Panc1 (cell line): ENCODE measurements around the gene AGBL1. TPM values are rescaled to one million over a fixed set of nuclear protein-coding genes. Genes with fewer than 3 reads are reported as not detected.

ENCODE experiments used
- ATAC-seq: fragments of 200-7000 bp; cut with Tn5 transposase; 2 replicates; pipeline ENCODE4 v1.9.1; 2020; ENCODE audit warnings: mild to moderate bottlenecking, moderate library complexity
- BruUV-seq: library from RNA; stranded (reverse); fragments of 400-500 nt; replicated peaks from 2 replicates; lab custom pipeline; 2021; lab: Mats Ljungman, UMichigan
- CTCF ChIA-PET: fragments of 300-600 bp; sonication (Branson Sonifier 250); formaldehyde crosslinking; loops from one replicate; lab custom pipeline; 2022; ENCODE audit warnings: antibody characterized with exemption; lab: Charles Lee
- POLR2A ChIA-PET: fragments of 300-600 bp; sonication (Branson Sonifier 250); formaldehyde crosslinking; loops from one replicate; lab custom pipeline; 2022; ENCODE audit warnings: antibody characterized with exemption; lab: Charles Lee
- DNase-seq: peaks from one replicate; pipeline ENCODE4 v3.0.0-alpha.2; 2010; ENCODE audit warnings: low read depth, low spot score
- H3K27ac ChIP-seq: 2 replicates; pipeline ENCODE4 v1.5.1; 2011; ENCODE audit warnings: mild to moderate bottlenecking, low read length, inconsistent platforms
- H3K27me3 ChIP-seq: fragments of 200-500 bp; sonication (Bioruptor generic); 2 replicates; pipeline ENCODE4 v1.6.0; 2014; ENCODE audit warnings: low read length, inconsistent platforms; ENCODE audit not compliant: control insufficient read depth, insufficient read depth
- H3K36me3 ChIP-seq: fragments of 200-500 bp; sonication (Bioruptor generic); 2 replicates; pipeline ENCODE4 v1.5.1; 2014; ENCODE audit warnings: inconsistent platforms, mild to moderate bottlenecking, low read length, moderate library complexity; ENCODE audit not compliant: control insufficient read depth, insufficient read depth
- H3K4me1 ChIP-seq: 2 replicates; pipeline ENCODE4 v1.5.1; 2011; ENCODE audit warnings: inconsistent platforms, mild to moderate bottlenecking, low read length, moderate library complexity; ENCODE audit not compliant: control insufficient read depth, insufficient read depth
- H3K4me3 ChIP-seq, 2 experiments: 2 replicates each; pipeline ENCODE4 v1.5.1; 2011 to 2012; ENCODE audit warnings: low read depth in 2 of 2, low read length in 2 of 2, mild to moderate bottlenecking in 2 of 2, inconsistent platforms in 1 of 2, moderate library complexity in 1 of 2
- H3K9me3 ChIP-seq: fragments of 200-500 bp; sonication (Bioruptor generic); 2 replicates; pipeline ENCODE4 v1.5.1; 2014; ENCODE audit warnings: low read depth, mild to moderate bottlenecking, inconsistent platforms, low read length, moderate library complexity; ENCODE audit not compliant: control insufficient read depth, insufficient read depth
- POLR2AphosphoS5 ChIP-seq: IDR thresholded peaks from 2 replicates; pipeline ENCODE4 v1.6.1; 2012; ENCODE audit warnings: mild to moderate bottlenecking, low read depth, low read length, moderate library complexity
- SIN3A ChIP-seq: IDR thresholded peaks from 2 replicates; pipeline ENCODE4 v1.6.1; 2012; ENCODE audit warnings: low read depth, mild to moderate bottlenecking, low read length, moderate library complexity, borderline replicate concordance; ENCODE audit not compliant: insufficient read depth
- TCF7L2 ChIP-seq: IDR thresholded peaks from 2 replicates; pipeline ENCODE4 v1.6.1; 2011; ENCODE audit warnings: mild to moderate bottlenecking, low read depth, low read length, inconsistent platforms
- in situ Hi-C: cut with HindIII; loops from 2 replicates; pipeline ENCODE4 v1.10.0; 2016; ENCODE audit warnings: low sequenced_read_pairs, low pct_unique_long_range_greater_than_20kb
- intact Hi-C: fragments of 100-400 bp; cut with micrococcal nuclease; formaldehyde crosslinking; loops from one replicate; pipeline ENCODE4 v1.10.0; 2022; ENCODE audit not compliant: unreplicated experiment
- total RNA-seq: library from RNA; stranded (reverse); gene quantifications from one replicate; pipeline ENCODE4 v1.2.1, GENCODE V29; 2021; ENCODE audit not compliant: unreplicated experiment
- TF ChIP-seq, protein P1 (sequence below): fragments of 450-650 bp; IDR thresholded peaks from 2 replicates; pipeline ENCODE4 v1.5.1; 2017; ENCODE audit warnings: mild to moderate bottlenecking
- TF ChIP-seq, protein P2 (sequence below), 2 experiments: IDR thresholded peaks; 2 replicates each; pipeline ENCODE4 v1.6.1; 2011 to 2012; ENCODE audit warnings: low read depth in 2 of 2, control low read depth in 1 of 2, low read length in 1 of 2, mild to moderate bottlenecking in 1 of 2, moderate library complexity in 1 of 2; ENCODE audit not compliant: insufficient read depth in 1 of 2

The AGBL1 gene
- total RNA-seq, 1 experiment from 2014 or later, result not detected

GRCh38 chr15:86066174-86066834 lies 13.4 kb upstream of the AGBL1 start:
- no peaks in the 10 kb centered on the region for H3K36me3 ChIP-seq
- intact Hi-C loops, result no loop called here
- in situ Hi-C loops, result no loop called here
- H3K27me3 ChIP-seq, result peaks cover 8% of the 10 kb centered on the region; the same call in 1 of the 2 replicates
- DNase-seq, result no peak
- BruUV-seq, result no TSS peak
- TF ChIP-seq TCF7L2 (no peak), POLR2AphosphoS5 (no peak), SIN3A (no peak)
- TF ChIP-seq, protein P1, sequence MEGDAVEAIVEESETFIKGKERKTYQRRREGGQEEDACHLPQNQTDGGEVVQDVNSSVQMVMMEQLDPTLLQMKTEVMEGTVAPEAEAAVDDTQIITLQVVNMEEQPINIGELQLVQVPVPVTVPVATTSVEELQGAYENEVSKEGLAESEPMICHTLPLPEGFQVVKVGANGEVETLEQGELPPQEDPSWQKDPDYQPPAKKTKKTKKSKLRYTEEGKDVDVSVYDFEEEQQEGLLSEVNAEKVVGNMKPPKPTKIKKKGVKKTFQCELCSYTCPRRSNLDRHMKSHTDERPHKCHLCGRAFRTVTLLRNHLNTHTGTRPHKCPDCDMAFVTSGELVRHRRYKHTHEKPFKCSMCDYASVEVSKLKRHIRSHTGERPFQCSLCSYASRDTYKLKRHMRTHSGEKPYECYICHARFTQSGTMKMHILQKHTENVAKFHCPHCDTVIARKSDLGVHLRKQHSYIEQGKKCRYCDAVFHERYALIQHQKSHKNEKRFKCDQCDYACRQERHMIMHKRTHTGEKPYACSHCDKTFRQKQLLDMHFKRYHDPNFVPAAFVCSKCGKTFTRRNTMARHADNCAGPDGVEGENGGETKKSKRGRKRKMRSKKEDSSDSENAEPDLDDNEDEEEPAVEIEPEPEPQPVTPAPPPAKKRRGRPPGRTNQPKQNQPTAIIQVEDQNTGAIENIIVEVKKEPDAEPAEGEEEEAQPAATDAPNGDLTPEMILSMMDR, result no peak
- TF ChIP-seq, protein P2, sequence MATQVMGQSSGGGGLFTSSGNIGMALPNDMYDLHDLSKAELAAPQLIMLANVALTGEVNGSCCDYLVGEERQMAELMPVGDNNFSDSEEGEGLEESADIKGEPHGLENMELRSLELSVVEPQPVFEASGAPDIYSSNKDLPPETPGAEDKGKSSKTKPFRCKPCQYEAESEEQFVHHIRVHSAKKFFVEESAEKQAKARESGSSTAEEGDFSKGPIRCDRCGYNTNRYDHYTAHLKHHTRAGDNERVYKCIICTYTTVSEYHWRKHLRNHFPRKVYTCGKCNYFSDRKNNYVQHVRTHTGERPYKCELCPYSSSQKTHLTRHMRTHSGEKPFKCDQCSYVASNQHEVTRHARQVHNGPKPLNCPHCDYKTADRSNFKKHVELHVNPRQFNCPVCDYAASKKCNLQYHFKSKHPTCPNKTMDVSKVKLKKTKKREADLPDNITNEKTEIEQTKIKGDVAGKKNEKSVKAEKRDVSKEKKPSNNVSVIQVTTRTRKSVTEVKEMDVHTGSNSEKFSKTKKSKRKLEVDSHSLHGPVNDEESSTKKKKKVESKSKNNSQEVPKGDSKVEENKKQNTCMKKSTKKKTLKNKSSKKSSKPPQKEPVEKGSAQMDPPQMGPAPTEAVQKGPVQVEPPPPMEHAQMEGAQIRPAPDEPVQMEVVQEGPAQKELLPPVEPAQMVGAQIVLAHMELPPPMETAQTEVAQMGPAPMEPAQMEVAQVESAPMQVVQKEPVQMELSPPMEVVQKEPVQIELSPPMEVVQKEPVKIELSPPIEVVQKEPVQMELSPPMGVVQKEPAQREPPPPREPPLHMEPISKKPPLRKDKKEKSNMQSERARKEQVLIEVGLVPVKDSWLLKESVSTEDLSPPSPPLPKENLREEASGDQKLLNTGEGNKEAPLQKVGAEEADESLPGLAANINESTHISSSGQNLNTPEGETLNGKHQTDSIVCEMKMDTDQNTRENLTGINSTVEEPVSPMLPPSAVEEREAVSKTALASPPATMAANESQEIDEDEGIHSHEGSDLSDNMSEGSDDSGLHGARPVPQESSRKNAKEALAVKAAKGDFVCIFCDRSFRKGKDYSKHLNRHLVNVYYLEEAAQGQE (IDR thresholded peaks at IDR 0.05; ENCODE audit: insufficient read depth in 1 of 2, low read depth in 2 of 2, low read length in 1 of 2), result no peak
- H3K4me1 ChIP-seq, result no peaks in the 10 kb centered on the region
- ChIA-PET POLR2A (no interaction called here), CTCF (no interaction called here)
- no peaks in the 10 kb centered on the region for H3K9me3 ChIP-seq
- no peak overlapping the region for H3K27ac ChIP-seq
- H3K4me3 ChIP-seq, result no peak overlapping the region
- ATAC-seq, result no peak

- ATAC-seq (no peak), DNase-seq (no peak)
- Histone ChIP-seq H3K4me3 (no peak overlapping the region), H3K27me3 (no peaks in the 10 kb centered on the region; the same call in 1 of the 2 replicates), H3K4me1 (no peaks in the 10 kb centered on the region), H3K9me3 (no peaks in the 10 kb centered on the region), H3K36me3 (no peaks in the 10 kb centered on the region), H3K27ac (no peak overlapping the region)
- BruUV-seq, result no TSS peak
- TF ChIP-seq, protein P1, result no peak
- no peak for TF ChIP-seq SIN3A
- TF ChIP-seq, protein P2 (IDR thresholded peaks at IDR 0.05; ENCODE audit: insufficient read depth in 1 of 2, low read depth in 2 of 2, low read length in 1 of 2), result no peak
- no peak for TF ChIP-seq TCF7L2
- TF ChIP-seq POLR2AphosphoS5, result no peak
- in situ Hi-C loops (no loop called here), intact Hi-C loops (loop anchor here (10.0 kb wide), 1 partner anchor 198 kb away; no protein-coding TSS in a partner anchor)
- POLR2A ChIA-PET, result no interaction called here
- CTCF ChIA-PET, result no interaction called here
These were observed 6.4 kb upstream of the AGBL1 start for GRCh38 chr15:86073281-86073680.
